DND-41 (cell line): ENCODE data around the gene ZNF430.

ENCODE experiments used
- ATAC-seq: fragments of 200-7000 bp; cut with Tn5 transposase; 3 replicates; pipeline ENCODE4 v1.9.1; 2021; ENCODE audit warnings: low read depth; ENCODE audit not compliant: insufficient read depth
- DNase-seq: peaks from one replicate; pipeline ENCODE4 v3.0.0-alpha.2; 2020
- H2AFZ ChIP-seq: 2 replicates; pipeline ENCODE4 v1.6.0; 2012; ENCODE audit warnings: low read depth, low read length
- H3K27ac ChIP-seq: 2 replicates; pipeline ENCODE4 v1.5.1; 2012; ENCODE audit warnings: low read length, inconsistent platforms
- H3K27me3 ChIP-seq: fragments of 200-600 bp; sonication (generic); 2 replicates; pipeline ENCODE4 v1.6.0; 2012; ENCODE audit warnings: low read length, mild to moderate bottlenecking, inconsistent platforms; ENCODE audit not compliant: insufficient read depth, poor library complexity
- H3K36me3 ChIP-seq: 2 replicates; pipeline ENCODE4 v1.5.1; 2012; ENCODE audit warnings: low read length, inconsistent platforms; ENCODE audit not compliant: insufficient read depth
- H3K4me1 ChIP-seq: 2 replicates; pipeline ENCODE4 v1.5.1; 2012; ENCODE audit warnings: mild to moderate bottlenecking, low read length; ENCODE audit not compliant: insufficient read depth
- H3K4me2 ChIP-seq: 2 replicates; pipeline ENCODE4 v1.6.0; 2012; ENCODE audit warnings: mild to moderate bottlenecking, moderate library complexity, low read length, inconsistent platforms; ENCODE audit not compliant: insufficient read depth
- H3K4me3 ChIP-seq, 2 experiments: fragments of 200-600 bp in 1 of 2; shearing (Covaris generic) in 1 of 2; 2 replicates each; pipeline ENCODE4 v1.5.1; 2012 to 2016; ENCODE audit warnings: inconsistent platforms in 2 of 2, low read length in 2 of 2, mild to moderate bottlenecking in 2 of 2, low read depth in 1 of 2, moderate library complexity in 1 of 2
- H3K79me2 ChIP-seq: 2 replicates; pipeline ENCODE4 v1.6.0; 2012; ENCODE audit warnings: low read length, inconsistent platforms; ENCODE audit not compliant: insufficient read depth
- H3K9ac ChIP-seq: 2 replicates; pipeline ENCODE4 v1.6.0; 2012; ENCODE audit warnings: low read depth, mild to moderate bottlenecking, inconsistent platforms, low read length, moderate library complexity
- H3K9me3 ChIP-seq: 2 replicates; pipeline ENCODE4 v1.5.1; 2012; ENCODE audit warnings: low read length, moderate library complexity, mild to moderate bottlenecking, inconsistent platforms; ENCODE audit not compliant: insufficient read depth, severe bottlenecking
- H4K20me1 ChIP-seq: 2 replicates; pipeline ENCODE4 v1.6.0; 2012; ENCODE audit warnings: low read length; ENCODE audit not compliant: insufficient read depth
- EZH2 ChIP-seq: IDR thresholded peaks from 3 replicates; pipeline ENCODE4 v1.6.1; 2012; ENCODE audit warnings: borderline replicate concordance, low read depth, mild to moderate bottlenecking, moderate library complexity, low read length, inconsistent platforms; ENCODE audit not compliant: severe bottlenecking
- TF ChIP-seq, protein P1 (sequence below): IDR thresholded peaks from 2 replicates; pipeline ENCODE4 v1.5.1; 2012; ENCODE audit warnings: borderline replicate concordance, low read length, moderate library complexity, mild to moderate bottlenecking; ENCODE audit not compliant: poor library complexity, severe bottlenecking; ENCODE audit errors: extremely low read depth

ZNF430 gene

DNA sequence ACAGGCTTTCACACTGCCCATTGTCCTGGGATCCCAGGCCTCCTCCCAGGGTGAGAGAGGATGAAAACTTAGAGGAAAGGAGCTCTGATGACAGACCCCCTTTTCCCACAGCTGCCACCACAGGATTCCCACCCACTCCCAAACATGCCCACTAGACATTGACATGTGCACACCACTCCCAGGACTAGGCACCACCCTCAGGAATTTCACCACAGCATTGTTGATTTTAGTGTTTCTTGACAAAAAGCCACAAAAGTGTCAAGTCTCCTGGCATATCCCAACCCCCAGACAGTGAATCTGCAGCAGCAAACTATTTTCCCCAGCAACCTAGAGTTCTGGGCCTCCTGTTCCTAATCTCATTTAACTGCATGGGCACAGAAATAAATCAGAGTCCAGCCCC is 71.7 kb downstream of the ZNF430 start:
- no peak overlapping the region for H3K4me3 ChIP-seq
- H3K9ac ChIP-seq = no peak overlapping the region
- no peak overlapping the region for H3K4me2 ChIP-seq
- no peak for DNase-seq
- ATAC-seq = no peak
- no peaks in the 10 kb centered on the region for H4K20me1 ChIP-seq
- H2AFZ ChIP-seq = no peak overlapping the region
- H3K4me1 ChIP-seq = no peaks in the 10 kb centered on the region
- TF ChIP-seq, protein P1, sequence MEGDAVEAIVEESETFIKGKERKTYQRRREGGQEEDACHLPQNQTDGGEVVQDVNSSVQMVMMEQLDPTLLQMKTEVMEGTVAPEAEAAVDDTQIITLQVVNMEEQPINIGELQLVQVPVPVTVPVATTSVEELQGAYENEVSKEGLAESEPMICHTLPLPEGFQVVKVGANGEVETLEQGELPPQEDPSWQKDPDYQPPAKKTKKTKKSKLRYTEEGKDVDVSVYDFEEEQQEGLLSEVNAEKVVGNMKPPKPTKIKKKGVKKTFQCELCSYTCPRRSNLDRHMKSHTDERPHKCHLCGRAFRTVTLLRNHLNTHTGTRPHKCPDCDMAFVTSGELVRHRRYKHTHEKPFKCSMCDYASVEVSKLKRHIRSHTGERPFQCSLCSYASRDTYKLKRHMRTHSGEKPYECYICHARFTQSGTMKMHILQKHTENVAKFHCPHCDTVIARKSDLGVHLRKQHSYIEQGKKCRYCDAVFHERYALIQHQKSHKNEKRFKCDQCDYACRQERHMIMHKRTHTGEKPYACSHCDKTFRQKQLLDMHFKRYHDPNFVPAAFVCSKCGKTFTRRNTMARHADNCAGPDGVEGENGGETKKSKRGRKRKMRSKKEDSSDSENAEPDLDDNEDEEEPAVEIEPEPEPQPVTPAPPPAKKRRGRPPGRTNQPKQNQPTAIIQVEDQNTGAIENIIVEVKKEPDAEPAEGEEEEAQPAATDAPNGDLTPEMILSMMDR = no peak
- no peak for TF ChIP-seq EZH2
- no peak overlapping the region for H3K27ac ChIP-seq
- H3K27me3 ChIP-seq = no peaks in the 10 kb centered on the region
- peaks cover 24% of the 10 kb centered on the region for H3K36me3 ChIP-seq
- H3K79me2 ChIP-seq = peaks cover 45% of the 10 kb centered on the region
- H3K9me3 ChIP-seq = no peaks in the 10 kb centered on the region

DNA sequence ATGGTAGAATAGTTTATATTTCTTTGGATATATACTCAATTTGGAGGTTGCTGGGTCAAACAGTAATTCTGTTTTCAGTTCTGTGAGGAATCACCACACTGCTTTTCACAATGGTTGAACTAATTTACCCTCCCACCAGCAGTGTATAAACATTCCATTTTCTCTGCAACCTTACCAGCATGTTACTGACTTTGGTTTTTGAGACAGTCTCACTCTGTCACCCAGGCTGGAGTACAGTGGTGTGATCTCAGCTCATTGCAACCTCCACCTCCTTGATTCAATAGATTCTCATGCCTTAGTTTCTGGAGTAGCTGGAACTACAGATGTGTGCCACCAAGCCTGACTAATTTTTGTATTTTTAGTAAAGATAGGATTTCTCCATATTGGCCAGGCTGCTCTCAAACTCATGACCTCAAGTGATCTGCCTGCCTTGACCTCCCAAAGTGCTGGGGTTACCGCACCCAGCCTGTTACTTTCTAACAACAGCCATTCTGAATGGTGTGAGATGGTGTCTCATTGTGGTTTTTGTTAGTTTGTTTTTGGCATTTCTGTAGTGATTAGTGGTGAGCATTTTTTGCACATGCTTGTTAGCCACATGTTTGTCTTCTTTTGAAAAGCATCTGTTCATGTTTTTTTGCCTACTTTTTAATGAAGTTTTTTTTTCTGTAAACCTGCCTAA is 74.0 kb downstream of the ZNF430 start:
- ATAC-seq = no peak
- Histone ChIP-seq H2AFZ (no peak overlapping the region), H3K4me2 (no peak overlapping the region), H3K27me3 (no peaks in the 10 kb centered on the region), H4K20me1 (no peaks in the 10 kb centered on the region), H3K36me3 (peaks cover 25% of the 10 kb centered on the region), H3K9ac (no peak overlapping the region), H3K4me3 (no peak overlapping the region), H3K79me2 (peaks cover 38% of the 10 kb centered on the region), H3K9me3 (no peaks in the 10 kb centered on the region), H3K4me1 (no peaks in the 10 kb centered on the region), H3K27ac (no peak overlapping the region)
- TF ChIP-seq, protein P1 = no peak
- TF ChIP-seq EZH2 = no peak
- DNase-seq = no peak

- Histone ChIP-seq H3K27ac (no peak overlapping the region), H2AFZ (no peak overlapping the region), H3K36me3 (peaks cover 30% of the 10 kb centered on the region), H3K4me2 (no peak overlapping the region), H3K4me1 (no peaks in the 10 kb centered on the region), H3K9me3 (no peaks in the 10 kb centered on the region), H3K79me2 (peaks cover 29% of the 10 kb centered on the region), H4K20me1 (no peaks in the 10 kb centered on the region), H3K27me3 (no peaks in the 10 kb centered on the region), H3K4me3 (no peak overlapping the region), H3K9ac (no peak overlapping the region)
- DNase-seq (no peak), ATAC-seq (no peak)
- no peak for TF ChIP-seq EZH2
These were observed 77.8 kb downstream of the ZNF430 start for GRCh38 chr19:21098291-21098690.

GRCh38 chr19:21101521-21102242 is 81.2 kb downstream of the ZNF430 start:
- H3K36me3 ChIP-seq = peaks cover 38% of the 10 kb centered on the region

More at GRCh38 chr19:21101521-21102242, 81.2 kb downstream of the ZNF430 start:
- Histone ChIP-seq H3K79me2 (peaks cover 4% of the 10 kb centered on the region; the same call in 1 of the 2 replicates), H3K4me2 (no peak overlapping the region), H3K4me3 (no peak overlapping the region), H2AFZ (no peak overlapping the region), H4K20me1 (no peaks in the 10 kb centered on the region), H3K9me3 (no peaks in the 10 kb centered on the region), H3K4me1 (no peaks in the 10 kb centered on the region), H3K9ac (no peak overlapping the region), H3K27me3 (no peaks in the 10 kb centered on the region), H3K27ac (no peak overlapping the region)
- no peak for TF ChIP-seq EZH2
- TF ChIP-seq, protein P1 = no peak
- ATAC-seq (no peak), DNase-seq (no peak)
